Progenitor cell of endocrine pancreas (in vitro differentiated cells): ENCODE data around the gene CDK14. TPM values are rescaled to one million over a fixed set of nuclear protein-coding genes. Genes with fewer than 3 reads are reported as not detected.

Experiments
- DNase-seq: peaks from one replicate; pipeline ENCODE4 v3.0.0; 2021; ENCODE audit warnings: low spot score; ENCODE audit not compliant: unreplicated experiment
- H3K27ac Mint-ChIP-seq: 2 replicates; pipeline ENCODE4 v1.8.0; 2021; ENCODE audit warnings: mild to moderate bottlenecking, moderate library complexity, mixed read lengths
- H3K27me3 Mint-ChIP-seq: 2 replicates; pipeline ENCODE4 v1.8.0; 2021; ENCODE audit warnings: mixed read lengths
- H3K36me3 Mint-ChIP-seq: 2 replicates; pipeline ENCODE4 v1.8.0; 2022; ENCODE audit warnings: mixed read lengths; ENCODE audit not compliant: insufficient read depth
- H3K4me1 Mint-ChIP-seq: 2 replicates; pipeline ENCODE4 v1.8.0; 2021; ENCODE audit warnings: low read depth, mixed read lengths
- H3K4me3 Mint-ChIP-seq: 2 replicates; pipeline ENCODE4 v1.8.0; 2021; ENCODE audit warnings: low read depth, mild to moderate bottlenecking, moderate library complexity, mixed read lengths
- H3K9me3 Mint-ChIP-seq: 2 replicates; pipeline ENCODE4 v1.8.0; 2021; ENCODE audit warnings: low read depth, mixed read lengths
- CTCF ChIP-seq: fragments of 200-600 bp; sonication (generic); IDR thresholded peaks from one replicate; pipeline ENCODE4 v1.5.0; 2021; ENCODE audit warnings: antibody characterized with exemption, mild to moderate bottlenecking; ENCODE audit not compliant: unreplicated experiment
- long read RNA-seq: library from polyadenylated mRNA; unstranded; transcript quantifications from one replicate; pipeline ENCODE4 v2.0.0, GENCODE V29; 2020
- total RNA-seq: library from RNA; stranded (reverse); gene quantifications from 2 replicates; pipeline ENCODE4 v1.2.1, GENCODE V29; 2021

CDK14 gene
- 116 and 117 TPM in 2 replicates for total RNA-seq
- long read RNA-seq, full-length matches to known transcripts = 32 of 85 reads
- long read RNA-seq, partial matches to known transcripts = 11 of 85 reads
- long read RNA-seq, other reads (novel, unspliced or antisense) = 42 of 85 reads

DNA sequence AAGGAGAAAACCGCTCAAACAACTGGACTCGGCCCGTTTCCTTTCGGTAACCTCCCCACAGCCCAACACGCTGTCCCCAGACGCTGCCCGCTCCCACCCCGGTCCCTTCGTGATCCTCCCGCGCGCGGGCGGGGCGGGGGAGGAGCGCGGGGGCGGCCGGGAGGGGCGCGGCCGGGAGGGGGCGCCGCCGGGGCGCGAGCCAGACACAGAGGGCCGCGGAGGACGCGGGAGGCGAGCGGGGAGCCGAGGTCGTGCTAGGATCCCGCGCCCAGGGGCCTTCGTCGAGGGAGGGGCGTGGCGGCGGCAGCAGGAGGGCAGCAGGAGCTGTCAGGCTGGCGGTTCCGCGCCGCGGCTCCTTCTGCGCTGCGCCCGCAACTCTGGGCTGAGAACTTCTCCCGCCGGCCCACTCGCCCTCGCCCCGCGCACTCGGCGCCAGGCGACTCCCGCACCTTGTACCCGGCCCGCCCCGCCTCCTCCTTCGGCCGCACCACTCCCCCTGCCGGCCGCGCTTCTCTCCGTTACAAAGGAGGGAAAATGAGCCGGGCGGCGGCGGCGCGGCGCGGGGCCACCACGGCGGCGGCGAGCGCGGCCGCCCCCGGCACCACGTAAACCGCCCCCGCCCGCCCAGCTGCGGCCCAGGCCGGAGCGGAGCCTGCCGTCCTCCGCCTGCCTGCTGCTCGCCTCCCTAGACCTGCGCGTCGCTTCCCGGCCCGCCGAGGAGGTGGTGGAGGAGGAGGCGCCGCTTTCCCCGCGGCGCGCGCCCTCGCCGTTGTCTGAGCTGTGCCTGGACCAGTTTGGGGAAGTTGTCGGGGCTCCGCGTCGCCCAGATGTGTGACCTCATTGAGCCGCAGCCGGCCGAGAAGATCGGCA lies at the start of gene CDK14:
Gene CDK14, plus strand, starts transcription at position 521 of the 870 bp plus-strand sequence. Its CDS starts 307 bp downstream, at position 828.
- Mint-ChIP-seq H3K27ac (peak within 1 kb of the TSS; percentile 97), H3K4me3 (peak within 1 kb of the TSS; percentile 95), H3K27me3 (no peaks in the 10 kb centered on the region), H3K36me3 (no peaks in the 10 kb centered on the region), H3K9me3 (no peaks in the 10 kb centered on the region), H3K4me1 (peaks cover 32% of the 10 kb centered on the region)
- peak; percentile 73 for DNase-seq
- peak; percentile 62 for TF ChIP-seq CTCF

- H3K9me3 Mint-ChIP-seq = peaks cover 26% of the 10 kb centered on the region
Measured at GRCh38 chr7:90551036-90551435, 45.1 kb upstream of the CDK14 start.

GRCh38 chr7:90552521-90552920 lies 43.6 kb upstream of the CDK14 start:
- Mint-ChIP-seq H3K36me3 (peaks cover 6% of the 10 kb centered on the region), H3K4me3 (no peak overlapping the region), H3K4me1 (no peaks in the 10 kb centered on the region), H3K27me3 (no peaks in the 10 kb centered on the region), H3K27ac (no peak overlapping the region), H3K9me3 (peaks cover 26% of the 10 kb centered on the region)
- no peak for DNase-seq
- TF ChIP-seq CTCF = no peak

More at GRCh38 chr7:90551036-90551435, 45.1 kb upstream of the CDK14 start:
- H3K36me3 Mint-ChIP-seq = peaks cover 6% of the 10 kb centered on the region
- H3K27ac Mint-ChIP-seq = no peak overlapping the region
- H3K4me1 Mint-ChIP-seq = no peaks in the 10 kb centered on the region
- no peak for TF ChIP-seq CTCF
- no peaks in the 10 kb centered on the region for H3K27me3 Mint-ChIP-seq
- no peak for DNase-seq
- H3K4me3 Mint-ChIP-seq = no peak overlapping the region

- H3K27me3 Mint-ChIP-seq = no peaks in the 10 kb centered on the region
- no peak overlapping the region for H3K27ac Mint-ChIP-seq
- no peaks in the 10 kb centered on the region for H3K36me3 Mint-ChIP-seq
- peaks cover 3% of the 10 kb centered on the region for H3K9me3 Mint-ChIP-seq
- H3K4me1 Mint-ChIP-seq = no peaks in the 10 kb centered on the region
- no peak for DNase-seq
- H3K4me3 Mint-ChIP-seq = no peak overlapping the region
- TF ChIP-seq CTCF = no peak
Measured at GRCh38 chr7:90560730-90561129, 35.4 kb upstream of the CDK14 start.

GRCh38 chr7:90563286-90563685 lies 32.8 kb upstream of the CDK14 start:
- H3K27ac Mint-ChIP-seq = no peak overlapping the region
- H3K9me3 Mint-ChIP-seq = no peaks in the 10 kb centered on the region
- H3K36me3 Mint-ChIP-seq = no peaks in the 10 kb centered on the region
- H3K4me3 Mint-ChIP-seq = no peak overlapping the region
- H3K4me1 Mint-ChIP-seq = no peaks in the 10 kb centered on the region
- TF ChIP-seq CTCF = no peak
- no peak for DNase-seq
- no peaks in the 10 kb centered on the region for H3K27me3 Mint-ChIP-seq
